Measurements from ENCODE around the gene GABRP.

Gene GABRP

GRCh38 chr5:170761048-170761707 is 22.3 kb upstream of the GABRP start:
- TF ChIP-seq REST (IDR thresholded peaks at IDR 0.05; ENCODE audit: low read depth): no peak
- no peak for TF ChIP-seq MAX (IDR thresholded peaks at IDR 0.05)
- TF ChIP-seq NFIC (IDR thresholded peaks at IDR 0.05): no peak
- no peak for TF ChIP-seq TCF12 (IDR thresholded peaks at IDR 0.05; ENCODE audit: low read depth)
- TF ChIP-seq ZBTB7A (IDR thresholded peaks at IDR 0.05; ENCODE audit: low read depth): no peak
- no peak for TF ChIP-seq FOXM1 (IDR thresholded peaks at IDR 0.05; ENCODE audit: borderline replicate concordance, low read depth)
- TF ChIP-seq TAF1 (IDR thresholded peaks at IDR 0.05; ENCODE audit: low read depth): no peak
- no peak for TF ChIP-seq EP300 (IDR thresholded peaks at IDR 0.05; ENCODE audit: borderline replicate concordance)
- no peak for TF ChIP-seq CEBPB (IDR thresholded peaks at IDR 0.05)
- no peak for TF ChIP-seq EGR1 (IDR thresholded peaks at IDR 0.05)
- no peak for TF ChIP-seq USF1 (IDR thresholded peaks at IDR 0.05)
- no peak for TF ChIP-seq TEAD4 (IDR thresholded peaks at IDR 0.05)
- no peak for TF ChIP-seq RAD21 (IDR thresholded peaks at IDR 0.05; ENCODE audit: low read depth)
- no peak for TF ChIP-seq YY1 (IDR thresholded peaks at IDR 0.05; ENCODE audit: low read depth)
- TF ChIP-seq CREB1 (IDR thresholded peaks at IDR 0.05; ENCODE audit: low read depth): no peak

- no peak for TF ChIP-seq REST (IDR thresholded peaks at IDR 0.05; ENCODE audit: low read depth)
- no peak for TF ChIP-seq CEBPB (IDR thresholded peaks at IDR 0.05)
- no peak for TF ChIP-seq USF1 (IDR thresholded peaks at IDR 0.05)
- TF ChIP-seq TCF12 (IDR thresholded peaks at IDR 0.05; ENCODE audit: low read depth): no peak
- TF ChIP-seq EGR1 (IDR thresholded peaks at IDR 0.05): no peak
- TF ChIP-seq EP300 (IDR thresholded peaks at IDR 0.05; ENCODE audit: borderline replicate concordance): no peak
- TF ChIP-seq ZBTB7A (IDR thresholded peaks at IDR 0.05; ENCODE audit: low read depth): no peak
- no peak for TF ChIP-seq MAX (IDR thresholded peaks at IDR 0.05)
- TF ChIP-seq TEAD4 (IDR thresholded peaks at IDR 0.05): no peak
- no peak for TF ChIP-seq CREB1 (IDR thresholded peaks at IDR 0.05; ENCODE audit: low read depth)
Measured at GRCh38 chr5:170761708-170762066, 21.8 kb upstream of the GABRP start.

GRCh38 chr5:170769246-170769645 is 14.3 kb upstream of the GABRP start:
- no peak for TF ChIP-seq TAF1 (IDR thresholded peaks at IDR 0.05; ENCODE audit: low read depth)
- TF ChIP-seq MAX (IDR thresholded peaks at IDR 0.05): no peak
- no peak for TF ChIP-seq FOXM1 (IDR thresholded peaks at IDR 0.05; ENCODE audit: borderline replicate concordance, low read depth)
- no peak for TF ChIP-seq EP300 (IDR thresholded peaks at IDR 0.05; ENCODE audit: borderline replicate concordance)
- no peak for TF ChIP-seq TCF12 (IDR thresholded peaks at IDR 0.05; ENCODE audit: low read depth)
- TF ChIP-seq EGR1 (IDR thresholded peaks at IDR 0.05): no peak
- no peak for TF ChIP-seq REST (IDR thresholded peaks at IDR 0.05; ENCODE audit: low read depth)
- no peak for TF ChIP-seq YY1 (IDR thresholded peaks at IDR 0.05; ENCODE audit: low read depth)

- TF ChIP-seq REST (IDR thresholded peaks at IDR 0.05; ENCODE audit: low read depth) (no peak), NFIC (IDR thresholded peaks at IDR 0.05) (no peak), TAF1 (IDR thresholded peaks at IDR 0.05; ENCODE audit: low read depth) (no peak), ZBTB7A (IDR thresholded peaks at IDR 0.05; ENCODE audit: low read depth) (no peak), USF1 (IDR thresholded peaks at IDR 0.05) (no peak)
Measured at GRCh38 chr5:170769898-170770416, 13.6 kb upstream of the GABRP start.

Measured in Ishikawa (cell line).